ENCODE measurements around the gene GPC6.

Gene GPC6

GRCh38 chr13:93948162-93948922, 721.7 kb downstream of the GPC6 start:
- no peak for DNase-seq

GRCh38 chr13:93951108-93951507, 724.5 kb downstream of the GPC6 start:
- DNase-seq: no peak

DNA sequence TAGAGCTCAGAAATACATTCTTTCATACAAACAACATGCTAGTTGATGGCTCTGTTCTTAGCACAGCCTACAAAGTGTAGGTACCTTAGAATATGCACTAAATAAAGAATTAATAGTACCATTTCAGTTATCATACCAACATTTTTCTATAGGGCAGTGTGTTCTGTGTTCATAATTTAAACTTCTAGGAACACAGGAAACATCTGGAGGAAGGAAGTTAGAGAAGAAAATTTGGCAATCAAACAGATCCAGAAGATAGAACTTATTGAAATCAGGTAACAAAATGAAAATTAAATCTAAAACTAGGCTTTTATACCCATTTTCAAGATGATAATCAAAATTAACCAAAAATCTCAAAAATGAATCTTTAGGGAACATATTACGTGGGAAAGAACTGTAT, 725.3 kb downstream of the GPC6 start:
- DNase-seq: no peak

DNA sequence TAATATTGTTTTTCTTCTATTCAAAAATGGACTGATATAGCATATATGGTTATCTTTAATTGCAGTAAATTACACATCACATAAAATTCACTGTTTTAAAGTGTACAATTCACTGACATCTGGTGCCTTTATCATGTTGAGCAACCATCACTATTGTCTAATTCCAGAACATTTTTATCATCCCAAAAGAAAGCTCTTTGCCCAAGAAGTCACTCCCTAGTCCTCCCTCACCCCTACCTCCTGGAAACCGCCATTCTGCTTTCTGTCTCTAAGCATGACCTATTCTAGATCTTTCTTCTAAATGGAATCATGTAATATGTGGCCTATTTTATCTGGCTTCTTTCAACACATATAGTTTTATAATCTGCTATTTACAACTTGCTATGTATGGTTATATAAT, 727.2 kb downstream of the GPC6 start:
- no peak for DNase-seq

DNA sequence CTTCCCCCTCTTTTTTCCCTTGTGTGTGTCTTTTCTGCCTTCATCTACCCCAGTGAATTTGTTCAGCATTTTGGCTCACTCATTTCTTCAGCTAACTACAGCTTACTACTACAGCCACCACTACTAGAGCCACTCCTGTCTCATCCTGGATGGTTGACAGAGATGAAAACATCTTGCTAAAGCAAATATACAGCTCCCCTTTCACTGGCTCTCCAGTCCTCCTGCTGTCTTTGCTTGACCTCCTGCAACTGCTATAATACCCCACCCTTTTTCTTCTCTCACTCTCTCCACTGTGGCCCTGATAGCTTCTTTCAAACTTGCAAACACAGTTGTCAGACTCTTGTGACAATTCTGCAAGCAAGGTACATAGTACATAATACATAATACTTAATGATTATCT, 729.3 kb downstream of the GPC6 start:
- DNase-seq: no peak

GRCh38 chr13:93956426-93956825, 729.8 kb downstream of the GPC6 start:
- DNase-seq: no peak

- no peak for DNase-seq
These were observed 730.8 kb downstream of the GPC6 start for GRCh38 chr13:93957371-93957770.

DNA sequence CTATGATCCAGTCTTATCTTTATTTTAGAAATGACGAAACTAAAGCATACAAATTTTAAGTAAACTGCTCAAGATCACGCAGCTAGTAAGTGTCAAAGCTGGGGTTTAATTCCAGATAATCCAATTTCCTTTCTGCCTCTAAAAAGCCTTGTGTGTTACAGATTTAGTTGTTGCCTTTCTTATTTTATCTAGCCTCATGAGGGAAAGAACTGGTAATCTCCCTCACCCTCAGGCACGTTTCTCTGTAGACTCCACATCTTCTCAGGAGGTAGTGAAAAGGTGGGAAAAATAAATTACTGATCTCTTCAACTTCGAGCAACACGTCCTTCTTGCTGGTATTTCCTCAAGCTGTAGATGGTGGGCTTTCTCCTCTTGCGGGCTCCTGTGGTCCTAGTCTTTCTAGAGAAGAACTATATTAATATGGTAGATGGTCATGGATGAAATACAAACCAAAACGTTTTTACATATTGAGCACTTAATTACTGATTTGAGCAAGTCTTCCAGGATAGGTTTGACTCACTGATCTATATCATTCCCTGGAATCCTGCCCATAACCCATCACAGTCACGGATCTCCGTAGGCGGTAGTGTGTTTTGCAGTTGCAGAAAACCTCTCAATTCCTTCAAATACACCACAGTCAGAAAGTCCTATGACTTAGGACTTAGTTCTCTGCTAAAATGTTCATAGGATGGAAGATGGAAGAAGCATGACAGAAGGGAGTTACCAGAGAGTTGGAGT, 733.4 kb downstream of the GPC6 start:
- DNase-seq: no peak

- DNase-seq: no peak
These were observed 736.9 kb downstream of the GPC6 start for GRCh38 chr13:93963266-93964145.

GRCh38 chr13:93964146-93964512, 737.5 kb downstream of the GPC6 start:
- no peak for DNase-seq

- no peak for DNase-seq
These were observed 739.0 kb downstream of the GPC6 start for GRCh38 chr13:93965587-93965986.

GRCh38 chr13:93966267-93966936, 739.8 kb downstream of the GPC6 start:
- DNase-seq: no peak

GRCh38 chr13:93967286-93967685, 740.7 kb downstream of the GPC6 start:
- DNase-seq: no peak

DNA sequence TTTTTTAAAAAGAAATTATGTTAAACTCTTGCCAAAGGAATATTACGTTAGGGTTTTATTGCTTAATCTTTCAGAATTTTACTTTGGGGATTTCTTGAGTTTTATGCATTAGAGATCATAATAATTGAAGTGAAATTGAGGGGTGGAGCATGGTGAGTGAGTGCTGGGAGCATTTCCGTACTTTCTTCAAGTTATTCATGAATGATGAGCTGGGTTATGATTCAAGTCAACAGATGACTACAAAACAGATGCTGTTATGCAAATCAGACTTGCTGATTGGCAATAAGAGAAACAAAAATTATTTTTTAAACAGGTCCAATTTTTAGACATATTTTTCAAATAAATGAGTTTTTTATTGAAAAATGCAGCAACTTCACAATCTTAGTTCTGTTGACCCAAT, 748.6 kb downstream of the GPC6 start:
- no peak for DNase-seq

GRCh38 chr13:93976528-93976927, 749.9 kb downstream of the GPC6 start:
- no peak for DNase-seq

GRCh38 chr13:93977986-93978385, 751.4 kb downstream of the GPC6 start:
- no peak for DNase-seq

GRCh38 chr13:93981426-93981977, 754.9 kb downstream of the GPC6 start:
- no peak for DNase-seq

GRCh38 chr13:93982179-93982918, 755.7 kb downstream of the GPC6 start:
- no peak for DNase-seq

DNA sequence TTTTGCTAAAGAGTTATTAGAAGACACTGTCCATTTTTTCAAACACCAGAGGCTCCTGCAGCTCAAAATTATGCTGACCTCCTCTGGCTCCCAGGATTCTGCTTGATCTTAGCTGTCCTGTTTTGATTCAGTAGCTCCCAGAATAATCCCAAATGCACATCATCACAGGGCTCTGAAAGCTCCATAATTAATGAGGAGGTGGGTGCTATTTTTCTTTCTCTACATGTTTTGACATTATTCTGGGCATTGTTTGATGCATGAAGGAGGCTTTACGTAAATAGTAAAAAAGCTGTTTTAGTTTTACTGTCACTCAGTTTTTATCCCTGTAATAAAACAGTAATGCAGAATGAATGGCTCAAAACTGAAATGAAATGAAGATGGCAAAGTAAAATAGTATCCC, 757.4 kb downstream of the GPC6 start:
- DNase-seq: no peak

- DNase-seq: no peak
These were observed 758.3 kb downstream of the GPC6 start for GRCh38 chr13:93984876-93985275.

DNA sequence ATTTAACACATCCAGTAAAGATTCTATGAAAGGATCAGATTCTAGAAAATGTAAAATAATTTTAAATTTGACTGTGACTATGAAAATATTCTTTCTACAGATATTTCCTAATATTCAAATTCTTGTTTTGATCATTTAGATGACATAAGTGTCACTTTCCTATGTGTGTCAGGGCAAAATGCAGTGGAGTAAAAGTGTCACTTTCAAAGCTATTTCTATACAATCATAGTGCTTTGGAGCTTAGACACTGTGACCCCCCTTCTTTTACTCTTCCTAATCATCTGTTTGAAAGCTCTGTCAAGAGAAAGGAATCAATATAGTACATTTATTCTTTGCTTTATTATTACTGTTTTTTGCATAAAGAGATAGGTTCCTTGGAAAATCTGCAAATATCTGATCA, 760.9 kb downstream of the GPC6 start:
- no peak for DNase-seq

DNA sequence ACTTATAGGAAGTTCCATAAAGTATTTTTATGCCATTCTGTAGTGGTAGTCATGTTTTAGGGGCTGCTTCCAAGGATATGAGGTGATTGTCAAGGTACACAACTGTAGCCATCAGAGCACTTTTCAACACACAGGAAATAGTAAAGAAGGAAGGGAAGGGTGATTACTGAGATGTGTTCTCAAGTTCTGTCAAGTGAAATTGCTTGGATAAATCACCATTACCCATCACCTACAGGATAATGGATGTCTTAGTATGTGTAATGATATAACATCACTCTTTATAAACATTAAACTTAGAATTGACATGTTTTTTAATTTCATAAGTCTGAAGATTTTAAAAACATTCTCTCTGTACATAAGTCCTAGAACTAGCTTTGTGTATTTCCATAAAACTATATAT, 765.0 kb downstream of the GPC6 start:
- DNase-seq: no peak

All from stimulated activated CD4-positive, alpha-beta T cell treated with anti-CD3 and anti-CD28 coated beads, Interleukin-15, amount 100 ng/mL, for 24 hours (primary cell).